ENCODE results near the gene LRSAM1. TPM values are rescaled to one million over a fixed set of nuclear protein-coding genes. Genes with fewer than 3 reads are reported as not detected.

The LRSAM1 gene
- polyA plus RNA-seq, 1 experiment = 5.2 TPM

DNA sequence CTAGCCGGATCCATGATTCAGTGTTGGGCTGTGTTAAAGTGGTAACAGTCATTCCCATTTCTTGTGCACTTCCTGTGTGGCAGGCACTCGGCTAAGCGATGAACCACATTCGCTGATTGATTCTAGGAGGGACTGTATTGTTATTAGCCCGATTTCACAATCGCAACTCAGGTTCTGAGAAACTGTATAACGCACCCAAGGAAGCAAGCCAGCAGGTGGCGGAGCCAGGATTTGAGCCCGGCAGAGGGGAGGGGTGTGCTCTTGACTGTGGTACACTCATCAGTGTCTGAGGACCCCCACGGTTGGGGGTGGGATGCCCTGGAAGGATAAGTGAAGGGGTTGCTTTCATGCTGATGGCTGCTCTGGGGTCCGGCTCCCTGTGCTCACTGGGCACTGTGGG lies 34.7 kb downstream of the LRSAM1 start:
- Histone ChIP-seq H3K4me3 (ENCODE audit: low read depth, low read length) (no peak overlapping the region), H3K27me3 (ENCODE audit: control insufficient read depth, insufficient read depth, low read length) (no peaks in the 10 kb centered on the region), H3K36me3 (ENCODE audit: control insufficient read depth, insufficient read depth, low read length) (peaks cover 9% of the 10 kb centered on the region)
- CTCF ChIA-PET = no interaction called here
- TF ChIP-seq, protein P1, sequence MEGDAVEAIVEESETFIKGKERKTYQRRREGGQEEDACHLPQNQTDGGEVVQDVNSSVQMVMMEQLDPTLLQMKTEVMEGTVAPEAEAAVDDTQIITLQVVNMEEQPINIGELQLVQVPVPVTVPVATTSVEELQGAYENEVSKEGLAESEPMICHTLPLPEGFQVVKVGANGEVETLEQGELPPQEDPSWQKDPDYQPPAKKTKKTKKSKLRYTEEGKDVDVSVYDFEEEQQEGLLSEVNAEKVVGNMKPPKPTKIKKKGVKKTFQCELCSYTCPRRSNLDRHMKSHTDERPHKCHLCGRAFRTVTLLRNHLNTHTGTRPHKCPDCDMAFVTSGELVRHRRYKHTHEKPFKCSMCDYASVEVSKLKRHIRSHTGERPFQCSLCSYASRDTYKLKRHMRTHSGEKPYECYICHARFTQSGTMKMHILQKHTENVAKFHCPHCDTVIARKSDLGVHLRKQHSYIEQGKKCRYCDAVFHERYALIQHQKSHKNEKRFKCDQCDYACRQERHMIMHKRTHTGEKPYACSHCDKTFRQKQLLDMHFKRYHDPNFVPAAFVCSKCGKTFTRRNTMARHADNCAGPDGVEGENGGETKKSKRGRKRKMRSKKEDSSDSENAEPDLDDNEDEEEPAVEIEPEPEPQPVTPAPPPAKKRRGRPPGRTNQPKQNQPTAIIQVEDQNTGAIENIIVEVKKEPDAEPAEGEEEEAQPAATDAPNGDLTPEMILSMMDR (IDR thresholded peaks at IDR 0.05; ENCODE audit: insufficient read depth, low read depth, low read length) = no peak
- POLR2A ChIA-PET = no interaction called here
- no peak for DNase-seq (ENCODE audit: low read depth)

DNA sequence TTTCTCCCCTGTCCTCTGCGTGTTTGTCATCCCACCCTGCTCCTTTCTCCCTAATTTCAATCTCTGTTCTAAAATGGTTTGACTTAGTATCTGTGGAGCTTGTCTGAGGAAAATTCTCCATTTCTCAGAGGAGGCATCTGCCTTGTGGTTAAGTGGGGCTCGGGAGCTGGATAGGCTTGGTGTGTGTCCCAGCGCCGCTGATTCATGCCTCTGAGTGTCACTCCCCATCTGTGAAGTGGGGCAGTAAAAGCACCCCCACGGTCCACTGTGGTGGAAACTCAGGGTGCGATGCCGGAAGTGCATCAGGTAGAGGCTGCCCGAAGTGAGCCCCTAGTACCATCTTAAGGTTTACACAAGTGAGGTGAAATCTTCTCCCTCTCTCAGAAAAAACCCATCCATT lies 37.6 kb downstream of the LRSAM1 start:
- Histone ChIP-seq H3K36me3 (ENCODE audit: control insufficient read depth, insufficient read depth, low read length) (peaks cover 11% of the 10 kb centered on the region), H3K4me3 (ENCODE audit: low read depth, low read length) (no peak overlapping the region), H3K27me3 (ENCODE audit: control insufficient read depth, insufficient read depth, low read length) (no peaks in the 10 kb centered on the region)
- ChIA-PET CTCF (no interaction called here), POLR2A (no interaction called here)
- TF ChIP-seq, protein P1 (IDR thresholded peaks at IDR 0.05; ENCODE audit: insufficient read depth, low read depth, low read length) = no peak
- no peak for DNase-seq (ENCODE audit: low read depth)

DNA sequence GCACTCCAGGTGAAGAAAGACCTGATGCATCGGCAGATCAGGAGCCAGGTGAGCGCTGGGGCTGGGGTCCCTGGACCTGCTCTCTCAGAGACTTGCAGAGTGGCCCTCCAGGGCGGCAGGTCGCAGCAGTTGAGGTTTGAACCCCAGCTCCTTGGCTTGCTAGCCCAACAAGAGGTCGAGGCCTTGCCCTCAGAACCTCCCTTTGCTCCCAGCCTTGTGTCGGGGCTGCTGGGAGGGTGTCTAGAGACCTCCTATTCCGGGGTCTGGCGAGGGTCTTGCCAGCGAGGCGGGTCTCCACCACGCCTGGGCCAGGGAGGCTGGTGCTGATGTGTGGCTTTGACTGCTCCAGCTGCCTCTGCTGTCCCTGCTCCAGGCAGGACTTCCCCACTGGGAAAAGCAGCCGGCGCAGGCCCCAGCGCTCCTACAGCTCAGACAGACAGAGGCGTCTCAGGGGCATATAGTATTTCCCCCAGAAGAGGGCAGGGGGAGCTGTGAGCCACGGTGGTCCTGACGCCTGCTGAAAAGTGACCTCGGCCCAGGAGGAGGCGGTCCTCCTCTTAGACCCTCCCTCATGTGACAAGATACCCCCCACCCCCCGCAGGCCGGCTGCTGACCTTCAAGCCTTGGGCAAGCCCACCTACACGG lies 38.3 kb downstream of the LRSAM1 start:
- H3K27me3 ChIP-seq (ENCODE audit: control insufficient read depth, insufficient read depth, low read length) = no peaks in the 10 kb centered on the region
- no peak overlapping the region for H3K4me3 ChIP-seq (ENCODE audit: low read depth, low read length)
- POLR2A ChIA-PET = no interaction called here
- H3K36me3 ChIP-seq (ENCODE audit: control insufficient read depth, insufficient read depth, low read length) = peaks cover 13% of the 10 kb centered on the region
- CTCF ChIA-PET = interaction anchor here (0.8 to 1.0 kb wide), 3 partner anchors 12 to 245 kb away, joined by 3 read pairs; partner anchors contain the start of gene TOR2A
- TF ChIP-seq, protein P1 (IDR thresholded peaks at IDR 0.05; ENCODE audit: insufficient read depth, low read depth, low read length) = no peak
- DNase-seq (ENCODE audit: low read depth) = no peak

DNA sequence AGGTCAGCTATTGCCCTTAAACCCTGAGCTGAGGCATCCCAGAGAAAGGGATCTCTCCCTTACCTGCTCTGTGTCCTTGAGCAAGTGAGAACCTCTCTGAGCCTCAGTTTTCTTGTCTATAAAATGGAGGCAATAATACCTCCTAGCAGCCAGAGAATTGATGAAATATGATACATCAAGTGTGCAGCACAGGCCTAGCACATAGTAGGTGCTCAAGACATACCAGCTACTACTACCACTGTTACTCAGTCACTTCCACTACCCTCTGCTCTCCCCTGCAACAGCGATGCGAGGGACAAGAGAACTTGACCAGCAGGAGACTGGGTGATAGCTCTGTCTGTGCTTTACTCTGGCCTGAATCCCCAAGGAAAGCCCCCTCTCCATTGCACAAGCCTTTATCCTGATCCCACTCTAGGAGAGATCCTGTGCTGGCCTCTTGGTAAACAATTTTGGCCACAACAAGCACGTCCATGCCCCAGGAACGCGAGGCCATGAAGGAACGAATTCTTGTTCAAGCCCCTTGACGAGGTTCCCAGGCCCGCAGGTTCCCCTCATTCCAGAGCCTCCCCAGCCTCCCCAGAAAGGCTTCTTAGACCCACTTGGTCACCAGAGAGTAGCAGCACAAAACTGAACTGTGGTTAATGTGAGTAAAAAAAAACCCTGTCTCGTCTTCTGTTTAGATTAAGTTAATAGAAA lies 39.4 kb downstream of the LRSAM1 start:
- POLR2A ChIA-PET = no interaction called here
- TF ChIP-seq, protein P1 (IDR thresholded peaks at IDR 0.05; ENCODE audit: insufficient read depth, low read depth, low read length) = no peak
- no peak for DNase-seq (ENCODE audit: low read depth)
- CTCF ChIA-PET = interaction anchor here (0.5 to 1.3 kb wide), 4 partner anchors 10 to 576 kb away, joined by 3 to 8 read pairs (median 4); partner anchors contain the start of gene RALGPS1
- Histone ChIP-seq H3K4me3 (ENCODE audit: low read depth, low read length) (no peak overlapping the region), H3K36me3 (ENCODE audit: control insufficient read depth, insufficient read depth, low read length) (peaks cover 11% of the 10 kb centered on the region), H3K27me3 (ENCODE audit: control insufficient read depth, insufficient read depth, low read length) (no peaks in the 10 kb centered on the region)

DNA sequence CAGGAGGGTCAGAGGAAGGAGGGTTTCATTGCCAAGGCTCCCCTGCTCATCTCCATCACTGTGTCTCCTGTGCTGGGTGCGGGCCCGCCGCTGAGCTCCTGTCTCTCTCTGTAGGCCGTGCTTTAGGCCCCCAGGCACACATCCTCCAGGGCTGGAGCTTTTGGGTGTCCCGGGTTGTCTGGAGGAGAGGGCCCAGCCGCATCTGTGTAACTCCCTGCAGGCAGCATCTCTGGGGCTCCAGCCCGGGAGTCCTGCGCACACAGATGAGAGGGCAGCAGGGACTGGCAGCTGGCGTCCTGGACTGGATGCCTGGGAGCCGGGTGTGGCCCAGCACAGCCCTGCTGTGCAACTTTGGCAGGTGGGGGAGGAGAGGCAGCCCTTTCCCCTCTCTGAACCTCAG lies 40.2 kb downstream of the LRSAM1 start:
- DNase-seq (ENCODE audit: low read depth) = no peak
- Histone ChIP-seq H3K4me3 (ENCODE audit: low read depth, low read length) (no peak overlapping the region), H3K27me3 (ENCODE audit: control insufficient read depth, insufficient read depth, low read length) (no peaks in the 10 kb centered on the region), H3K36me3 (ENCODE audit: control insufficient read depth, insufficient read depth, low read length) (peaks cover 15% of the 10 kb centered on the region)
- ChIA-PET CTCF (no interaction called here), POLR2A (no interaction called here)
- TF ChIP-seq, protein P1 (IDR thresholded peaks at IDR 0.05; ENCODE audit: insufficient read depth, low read depth, low read length) = no peak
